K562 (cell line): ENCODE data around the gene MARCKSL1. TPM values are rescaled to one million over a fixed set of nuclear protein-coding genes. Genes with fewer than 3 reads are reported as not detected.

Experiments
- ARID1B ChIP-seq: fragments of 450-650 bp; IDR thresholded peaks from 2 replicates; pipeline ENCODE4 v1.6.1; 2016; ENCODE audit warnings: antibody characterized with exemption, mild to moderate bottlenecking, inconsistent platforms
- ARNT ChIP-seq, 2 experiments: fragments of 450-650 bp; IDR thresholded peaks; 2 replicates each; pipeline ENCODE4 v1.6.1; 2016; ENCODE audit warnings: mild to moderate bottlenecking in 1 of 2
- CHD1 ChIP-seq: fragments of 200-600 bp; sonication (generic); IDR thresholded peaks from one replicate; pipeline ENCODE4 v1.6.1; 2012; ENCODE audit warnings: mild to moderate bottlenecking, moderate library complexity, low read length, inconsistent platforms
- FOXO4 ChIP-seq: fragments of 450-650 bp; formaldehyde crosslinking; IDR thresholded peaks from 2 replicates; pipeline ENCODE4 v1.4.0; 2020; ENCODE audit warnings: mild to moderate bottlenecking, moderate library complexity
- L3MBTL2 ChIP-seq: fragments of 450-650 bp; IDR thresholded peaks from 2 replicates; pipeline ENCODE4 v1.6.1; 2016; ENCODE audit warnings: mild to moderate bottlenecking, moderate library complexity
- LCOR ChIP-seq: sonication (generic); formaldehyde crosslinking; IDR thresholded peaks from 2 replicates; pipeline ENCODE4 v1.8.0; 2022; ENCODE audit warnings: mild to moderate bottlenecking, missing genetic modification reagents
- MED1 ChIP-seq: sonication (generic); formaldehyde crosslinking; IDR thresholded peaks from 2 replicates; pipeline ENCODE4 v1.8.1; 2023; ENCODE audit warnings: missing genetic modification reagents, borderline replicate concordance
- PCBP1 ChIP-seq: fragments of 200-400 bp; formaldehyde crosslinking; IDR thresholded peaks from 2 replicates; pipeline ENCODE4 v1.6.1; 2018; ENCODE audit warnings: mild to moderate bottlenecking, low read depth, low read length; ENCODE audit not compliant: poor library complexity, severe bottlenecking
- PHB2 ChIP-seq: fragments of 450-650 bp; IDR thresholded peaks from 2 replicates; pipeline ENCODE4 v1.6.1; 2017; ENCODE audit warnings: low read depth
- PREB ChIP-seq: sonication (generic); formaldehyde crosslinking; IDR thresholded peaks from 2 replicates; pipeline ENCODE4 v1.8.1; 2023; ENCODE audit warnings: mild to moderate bottlenecking, missing genetic modification reagents
- SFPQ ChIP-seq: fragments of 200-400 bp; formaldehyde crosslinking; IDR thresholded peaks from 2 replicates; pipeline ENCODE4 v1.6.1; 2017; ENCODE audit warnings: mild to moderate bottlenecking, low read depth, low read length, moderate library complexity
- ZNF76 ChIP-seq: fragments of 250-450 bp; sonication (Bioruptor Pico); IDR thresholded peaks from 2 replicates; pipeline ENCODE4 v1.4.0; 2020; ENCODE audit warnings: mild to moderate bottlenecking, moderate library complexity, borderline replicate concordance
- polyA plus RNA-seq, 8 experiments: library from polyadenylated mRNA; depleted of rRNA in 4 of 8; stranded (reverse) in 5 of 8; unstranded in 3 of 8; fragments of >200 nt; fragmentation: Nextera tagmentation in 2 of 8; fragmentation: Illumina TruSeq in 1 of 8; extraction: Ambion mirVana in 2 of 8; extraction: Trizol in 1 of 8; gene quantifications; 2 replicates each; pipeline versions ENCODE4 v1.2.1 to v1.2.3, GENCODE V29; 2011 to 2014; ENCODE audit warnings: inconsistent platforms in 1 of 8, missing spikeins in 1 of 8
- total RNA-seq, 7 experiments: library from RNA; depleted of rRNA in 6 of 7; stranded (reverse); fragments of >200 nt in 6 of 7; fragmentation: Illumina TruSeq in 2 of 7; extraction: Trizol in 2 of 7; gene quantifications; 2 replicates each; pipeline versions ENCODE4 v1.2.1 to v1.2.3, GENCODE V29; 2011 to 2021; ENCODE audit warnings: low replicate concordance in 1 of 7
- TF ChIP-seq, protein P1 (sequence below): sonication (generic); formaldehyde crosslinking; IDR thresholded peaks from 2 replicates; pipeline ENCODE4 v1.8.0; 2022; ENCODE audit warnings: missing genetic modification reagents, mild to moderate bottlenecking, moderate library complexity, borderline replicate concordance
- TF ChIP-seq, protein P2 (sequence below): fragments of 250-450 bp; sonication (Bioruptor Pico); IDR thresholded peaks from 2 replicates; pipeline ENCODE4 v1.9.0; 2021; ENCODE audit warnings: mild to moderate bottlenecking
- TF ChIP-seq, protein P3 (sequence below): IDR thresholded peaks from 2 replicates; pipeline ENCODE4 v1.6.1; 2012; ENCODE audit warnings: low read depth, low read length, improper control_type of control experiment, borderline replicate concordance
- TF ChIP-seq, protein P4 (sequence below): fragments of 450-650 bp; conservative IDR thresholded peaks from 2 replicates; pipeline ENCODE4 v1.6.1; 2016; ENCODE audit warnings: missing genetic modification characterization, low read depth, mild to moderate bottlenecking, control low read depth, missing compliant biosample characterization

The MARCKSL1 gene
- total and polyA plus RNA-seq, 9 of the 15 experiments (the other 6 are each of a cell fraction or from before 2014, with no cell fraction given), result 14.7 to 325 (median 155) TPM

DNA sequence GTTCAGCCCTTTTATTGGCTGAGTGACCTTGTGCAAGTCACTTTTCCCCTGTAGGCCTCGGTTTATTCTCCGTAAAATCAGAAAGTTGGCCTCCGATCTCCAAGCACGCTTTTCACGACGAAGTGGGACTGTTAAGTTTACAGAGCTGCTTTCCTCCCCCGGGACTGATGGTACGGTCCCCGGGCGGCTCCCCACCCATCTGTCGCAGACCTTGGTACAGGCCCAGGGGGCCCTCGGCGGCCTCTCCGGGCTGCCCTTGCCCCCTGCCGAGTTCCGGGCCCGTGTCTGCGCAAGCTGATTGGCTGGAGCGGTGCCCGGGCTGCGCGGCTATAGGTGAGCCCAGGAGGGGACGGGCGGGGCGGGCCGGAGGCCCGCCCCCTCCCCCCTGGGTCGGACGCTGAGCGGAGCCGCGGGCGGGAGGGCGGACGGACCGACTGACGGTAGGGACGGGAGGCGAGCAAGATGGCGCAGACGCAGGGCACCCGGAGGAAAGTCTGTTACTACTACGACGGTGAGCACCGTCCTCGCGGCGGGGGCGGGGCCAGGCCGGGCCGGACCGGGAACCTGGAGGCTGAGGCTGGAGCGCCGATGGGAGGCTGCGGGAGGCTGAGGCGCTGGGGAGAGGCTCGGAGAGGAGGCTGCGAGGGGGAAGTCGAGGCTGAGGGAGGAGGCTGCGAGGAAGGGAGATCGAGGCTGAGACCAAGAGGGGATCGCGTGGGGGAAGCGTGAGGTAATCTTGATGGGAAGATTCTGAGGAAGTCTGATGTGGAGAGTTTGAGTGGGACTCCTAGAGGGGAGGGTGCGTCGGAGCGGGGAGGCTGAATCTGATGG, 44.1 kb downstream of the MARCKSL1 start, which contains the start of gene HDAC1 (continued):
- no peak for TF ChIP-seq MED1 (CRISPR knock-in tag)
- peak; percentile 60; the same call in 1 of the 2 replicates for TF ChIP-seq PHB2
- TF ChIP-seq, protein P1, sequence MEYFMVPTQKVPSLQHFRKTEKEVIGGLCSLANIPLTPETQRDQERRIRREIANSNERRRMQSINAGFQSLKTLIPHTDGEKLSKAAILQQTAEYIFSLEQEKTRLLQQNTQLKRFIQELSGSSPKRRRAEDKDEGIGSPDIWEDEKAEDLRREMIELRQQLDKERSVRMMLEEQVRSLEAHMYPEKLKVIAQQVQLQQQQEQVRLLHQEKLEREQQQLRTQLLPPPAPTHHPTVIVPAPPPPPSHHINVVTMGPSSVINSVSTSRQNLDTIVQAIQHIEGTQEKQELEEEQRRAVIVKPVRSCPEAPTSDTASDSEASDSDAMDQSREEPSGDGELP (CRISPR knock-in tag), result peak; percentile 85
- TF ChIP-seq SFPQ, result no peak
- TF ChIP-seq CHD1, result peak; percentile 93
- TF ChIP-seq L3MBTL2, result peak; percentile 94
- peak; percentile 97 for TF ChIP-seq PCBP1
- no peak for TF ChIP-seq FOXO4 (CRISPR knock-in tag)
- peak; percentile 46 for TF ChIP-seq LCOR
- peak; percentile 24 to 75; a peak in 2 of 4 replicates for TF ChIP-seq ARNT (IDR thresholded peaks at IDR 0.05)
- TF ChIP-seq, protein P2, sequence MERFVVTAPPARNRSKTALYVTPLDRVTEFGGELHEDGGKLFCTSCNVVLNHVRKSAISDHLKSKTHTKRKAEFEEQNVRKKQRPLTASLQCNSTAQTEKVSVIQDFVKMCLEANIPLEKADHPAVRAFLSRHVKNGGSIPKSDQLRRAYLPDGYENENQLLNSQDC, result peak; percentile 75; the same call in 1 of the 2 replicates
- TF ChIP-seq, protein P3, sequence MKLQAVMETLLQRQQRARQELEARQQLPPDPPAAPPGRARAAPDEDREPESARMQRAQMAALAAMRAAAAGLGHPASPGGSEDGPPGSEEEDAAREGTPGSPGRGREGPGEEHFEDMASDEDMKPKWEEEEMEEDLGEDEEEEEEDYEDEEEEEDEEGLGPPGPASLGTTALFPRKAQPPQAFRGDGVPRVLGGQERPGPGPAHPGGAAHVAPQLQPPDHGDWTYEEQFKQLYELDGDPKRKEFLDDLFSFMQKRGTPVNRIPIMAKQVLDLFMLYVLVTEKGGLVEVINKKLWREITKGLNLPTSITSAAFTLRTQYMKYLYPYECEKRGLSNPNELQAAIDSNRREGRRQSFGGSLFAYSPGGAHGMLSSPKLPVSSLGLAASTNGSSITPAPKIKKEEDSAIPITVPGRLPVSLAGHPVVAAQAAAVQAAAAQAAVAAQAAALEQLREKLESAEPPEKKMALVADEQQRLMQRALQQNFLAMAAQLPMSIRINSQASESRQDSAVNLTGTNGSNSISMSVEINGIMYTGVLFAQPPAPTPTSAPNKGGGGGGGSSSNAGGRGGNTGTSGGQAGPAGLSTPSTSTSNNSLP, result no peak
- TF ChIP-seq ARID1B, result peak; percentile 30
- TF ChIP-seq, protein P4, sequence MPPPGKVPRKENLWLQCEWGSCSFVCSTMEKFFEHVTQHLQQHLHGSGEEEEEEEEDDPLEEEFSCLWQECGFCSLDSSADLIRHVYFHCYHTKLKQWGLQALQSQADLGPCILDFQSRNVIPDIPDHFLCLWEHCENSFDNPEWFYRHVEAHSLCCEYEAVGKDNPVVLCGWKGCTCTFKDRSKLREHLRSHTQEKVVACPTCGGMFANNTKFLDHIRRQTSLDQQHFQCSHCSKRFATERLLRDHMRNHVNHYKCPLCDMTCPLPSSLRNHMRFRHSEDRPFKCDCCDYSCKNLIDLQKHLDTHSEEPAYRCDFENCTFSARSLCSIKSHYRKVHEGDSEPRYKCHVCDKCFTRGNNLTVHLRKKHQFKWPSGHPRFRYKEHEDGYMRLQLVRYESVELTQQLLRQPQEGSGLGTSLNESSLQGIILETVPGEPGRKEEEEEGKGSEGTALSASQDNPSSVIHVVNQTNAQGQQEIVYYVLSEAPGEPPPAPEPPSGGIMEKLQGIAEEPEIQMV, result no peak; the same call in 1 of the 2 replicates
- no peak for TF ChIP-seq PREB
- 0 out of 2 replicates have a peak, but pooled peaks have one; percentile 27 for TF ChIP-seq ZNF76
